Esophagus (tissue), 2 donors: Measurements from ENCODE around the gene NFYC. TPM values are rescaled to one million over a fixed set of nuclear protein-coding genes. Genes with fewer than 3 reads are reported as not detected.

Experiments used
- H3K27ac ChIP-seq, 2 donors: one replicate each; pipeline ENCODE4 v1.5.1; 2013; ENCODE audit warnings: low read depth in 2 of 2, mild to moderate bottlenecking in 2 of 2, inconsistent platforms in 1 of 2, low read length in 1 of 2, moderate library complexity in 1 of 2
- H3K27me3 ChIP-seq, 2 donors: one replicate each; pipeline ENCODE4 v1.6.1; 2013; ENCODE audit warnings: low read length in 2 of 2, control low read depth in 1 of 2, mild to moderate bottlenecking in 1 of 2; ENCODE audit not compliant: insufficient read depth in 2 of 2, control insufficient read depth in 1 of 2
- H3K36me3 ChIP-seq, 2 donors: one replicate each; pipeline ENCODE4 v1.6.1; 2013; ENCODE audit warnings: low read length in 1 of 2; ENCODE audit not compliant: control insufficient read depth in 2 of 2, insufficient read depth in 2 of 2
- H3K4me1 ChIP-seq, 2 donors: one replicate each; pipeline ENCODE4 v1.6.1; 2013; ENCODE audit warnings: low read length in 1 of 2; ENCODE audit not compliant: control insufficient read depth in 2 of 2, insufficient read depth in 2 of 2
- H3K4me3 ChIP-seq, 2 donors: one replicate each; pipeline ENCODE4 v1.5.1; 2013; ENCODE audit warnings: low read length in 2 of 2, mild to moderate bottlenecking in 2 of 2, low read depth in 1 of 2, moderate library complexity in 1 of 2
- H3K9me3 ChIP-seq, 2 donors: one replicate each; pipeline ENCODE4 v1.6.1; 2013; ENCODE audit warnings: mild to moderate bottlenecking in 2 of 2, low read depth in 1 of 2, low read length in 1 of 2, moderate library complexity in 1 of 2; ENCODE audit not compliant: control insufficient read depth in 2 of 2, insufficient read depth in 1 of 2
- WGBS, 2 donors: extraction: QIAGEN DNeasy Blood & Tissue Kit; methylation state at CpG; one replicate each; pipeline ENCODE4 v1.1.7; 2013; 5-methylcytosine and 5-hydroxymethylcytosine counted together
- polyA plus RNA-seq, 2 donors: library from polyadenylated mRNA; stranded (reverse); fragments of 200-250 nt; gene quantifications; one replicate each; pipeline ENCODE4 v1.2.3, GENCODE V29; 2013
- donor health status: healthy with polysubstance abuse.
- donor health status: Bipolar disorder and iron deficiency.

NFYC gene
- polyA plus RNA-seq, 2 donors: 24.8 to 37.2 TPM

- no peaks in the 10 kb centered on the region for H3K36me3 ChIP-seq
- peaks cover 4 to 7% of the 10 kb centered on the region in 2 donors for H3K4me1 ChIP-seq
- no peak overlapping the region for H3K27ac ChIP-seq
- no peak overlapping the region for H3K4me3 ChIP-seq
- H3K27me3 ChIP-seq: no peaks in the 10 kb centered on the region
- H3K9me3 ChIP-seq: no peaks in the 10 kb centered on the region
- 62 to 77% methylated on average over 1 of the region's 1 CpG for WGBS, 2 donors
These were observed 27.4 kb upstream of the NFYC start for GRCh38 chr1:40664167-40664537.

- WGBS, 2 donors: 45 to 66% methylated on average over 2 of the region's 2 CpGs
- Histone ChIP-seq H3K27me3 (no peaks in the 10 kb centered on the region), H3K27ac (no peak overlapping the region), H3K9me3 (no peaks in the 10 kb centered on the region), H3K36me3 (no peaks in the 10 kb centered on the region), H3K4me3 (peak overlapping the region in 1 of 2 donors; percentile 59), H3K4me1 (peaks cover 4 to 7% of the 10 kb centered on the region in 2 donors)
These were observed 26.7 kb upstream of the NFYC start for GRCh38 chr1:40664791-40665190.

DNA sequence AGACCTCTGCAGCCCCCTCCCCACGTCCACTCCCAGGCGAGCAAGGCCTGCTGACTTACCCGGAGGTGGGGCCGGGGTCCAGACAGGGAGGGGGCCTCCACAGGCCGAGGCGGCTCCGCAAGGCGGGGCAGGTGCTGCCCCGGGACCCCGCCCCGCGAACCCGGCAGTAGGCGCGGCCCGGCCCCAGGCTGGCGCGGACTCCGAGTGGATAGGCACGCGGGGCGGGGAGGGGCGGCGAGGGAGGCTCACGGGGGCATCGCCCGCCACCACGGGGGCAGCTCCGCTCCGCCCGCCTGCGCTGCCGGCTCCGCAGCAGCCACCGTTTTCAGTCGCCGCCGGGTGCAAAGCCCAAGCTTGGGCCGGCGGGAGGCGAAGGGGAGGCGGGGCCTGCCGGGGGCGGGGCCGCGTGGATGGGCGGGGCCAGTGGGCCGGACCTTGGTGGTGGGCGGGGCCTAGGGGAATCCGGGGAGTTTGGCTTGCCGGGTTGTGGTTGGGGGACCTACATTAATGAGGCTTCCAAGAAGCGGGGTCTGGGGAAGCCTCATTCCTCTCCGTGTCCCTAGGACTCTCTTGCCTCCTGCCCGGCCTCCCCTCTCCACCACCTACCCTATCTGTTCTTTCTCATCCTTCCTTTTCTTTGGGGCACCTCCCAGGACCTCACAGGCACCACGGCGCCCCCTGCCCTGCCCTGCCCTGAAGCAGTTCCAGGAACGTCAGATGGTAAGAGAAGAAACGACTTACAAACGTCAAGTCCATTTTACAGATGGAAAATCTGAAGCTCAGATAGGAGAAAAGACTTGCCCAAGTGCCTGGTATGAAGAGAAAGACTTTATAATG, 26.0 kb upstream of the NFYC start, which contains the start of gene RIMS3:
Gene RIMS3 (minus strand): TSS at position 348 of the 837 bp plus-strand sequence. CDS start 23,757 bp downstream, outside the sequence.
- no peaks in the 10 kb centered on the region for H3K27me3 ChIP-seq
- H3K4me1 ChIP-seq: peaks cover 4 to 7% of the 10 kb centered on the region in 2 donors
- no peak within 1 kb of the TSS for H3K27ac ChIP-seq
- 1 to 2% methylated on average over 47 to 59 of the region's 59 CpGs for WGBS, 2 donors
- H3K4me3 ChIP-seq: peak within 1 kb of the TSS; percentile 59 to 60
- H3K36me3 ChIP-seq: no peaks in the 10 kb centered on the region
- no peaks in the 10 kb centered on the region for H3K9me3 ChIP-seq

DNA sequence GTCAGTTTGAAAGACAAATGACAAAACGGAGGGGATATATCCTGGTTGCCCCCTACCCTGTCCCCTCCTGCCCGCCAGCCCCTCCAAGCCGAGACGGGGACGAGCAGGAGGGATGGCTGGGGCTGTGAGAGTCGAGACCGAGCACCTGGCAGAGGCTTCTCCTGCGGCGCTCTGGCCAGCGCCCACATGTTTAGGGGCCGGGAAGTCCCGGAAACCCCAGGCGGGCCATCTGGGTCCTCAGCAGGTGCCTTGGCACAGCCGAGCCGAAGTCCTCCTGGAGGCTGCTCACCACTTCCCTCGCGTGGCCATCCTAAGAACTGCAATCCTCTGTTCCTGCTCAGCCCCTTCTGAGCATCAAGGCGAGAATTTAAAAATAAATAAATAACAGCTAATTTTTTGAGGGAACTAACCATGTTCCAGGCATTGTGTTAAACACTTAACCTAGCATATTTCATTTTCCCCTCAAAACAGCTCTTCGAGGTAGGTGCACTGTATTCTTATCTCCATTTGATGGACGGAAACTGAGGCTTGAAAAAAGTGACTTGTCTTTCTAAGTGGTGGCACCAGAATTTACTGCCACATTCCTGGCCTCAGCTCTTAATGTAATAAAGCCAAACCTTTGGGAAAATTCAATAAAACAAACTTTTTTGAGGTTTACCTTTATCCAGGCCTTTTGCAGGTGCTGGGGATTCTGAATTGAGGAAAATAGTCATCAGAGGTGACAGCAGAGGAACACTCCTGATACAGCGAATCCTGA, 22.6 kb upstream of the NFYC start:
- Histone ChIP-seq H3K4me3 (no peak overlapping the region), H3K36me3 (no peaks in the 10 kb centered on the region), H3K4me1 (peaks cover 0 to 7% of the 10 kb centered on the region in 2 donors), H3K27me3 (no peaks in the 10 kb centered on the region), H3K9me3 (no peaks in the 10 kb centered on the region), H3K27ac (no peak overlapping the region)
- WGBS, 2 donors: 11 to 12% methylated on average over 21 of the region's 21 CpGs

GRCh38 chr1:40673452-40673851, 18.1 kb upstream of the NFYC start:
- Histone ChIP-seq H3K4me3 (no peak overlapping the region), H3K9me3 (no peaks in the 10 kb centered on the region), H3K27ac (no peak overlapping the region), H3K27me3 (no peaks in the 10 kb centered on the region), H3K36me3 (no peaks in the 10 kb centered on the region), H3K4me1 (no peaks in the 10 kb centered on the region)
- 80 to 87% methylated on average over 4 of the region's 4 CpGs for WGBS, 2 donors

DNA sequence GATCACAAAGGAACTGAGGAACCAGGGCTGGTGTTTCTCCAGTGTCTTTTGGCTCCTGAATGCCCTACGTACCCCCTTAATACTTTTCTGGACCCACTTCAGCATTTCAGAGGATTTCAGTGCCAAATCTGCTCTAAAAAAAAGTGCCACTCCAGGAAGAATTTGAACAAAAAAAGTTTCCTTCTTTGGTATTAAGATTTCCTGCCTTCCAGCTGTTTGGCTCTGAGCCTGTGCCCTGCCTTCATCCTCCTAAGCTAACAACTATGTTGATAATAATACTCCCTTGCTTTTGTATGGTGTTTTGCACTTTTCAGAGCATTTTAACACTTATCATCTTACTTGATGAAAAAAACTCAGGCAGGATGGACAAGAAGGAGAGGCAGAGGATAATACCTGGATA, 15.0 kb upstream of the NFYC start:
- no peaks in the 10 kb centered on the region for H3K36me3 ChIP-seq
- H3K27me3 ChIP-seq: no peaks in the 10 kb centered on the region
- no peak overlapping the region for H3K27ac ChIP-seq
- 9 to 26% methylated on average over 1 of the region's 1 CpG for WGBS, 2 donors
- H3K4me1 ChIP-seq: no peaks in the 10 kb centered on the region
- no peak overlapping the region for H3K4me3 ChIP-seq
- H3K9me3 ChIP-seq: no peaks in the 10 kb centered on the region

DNA sequence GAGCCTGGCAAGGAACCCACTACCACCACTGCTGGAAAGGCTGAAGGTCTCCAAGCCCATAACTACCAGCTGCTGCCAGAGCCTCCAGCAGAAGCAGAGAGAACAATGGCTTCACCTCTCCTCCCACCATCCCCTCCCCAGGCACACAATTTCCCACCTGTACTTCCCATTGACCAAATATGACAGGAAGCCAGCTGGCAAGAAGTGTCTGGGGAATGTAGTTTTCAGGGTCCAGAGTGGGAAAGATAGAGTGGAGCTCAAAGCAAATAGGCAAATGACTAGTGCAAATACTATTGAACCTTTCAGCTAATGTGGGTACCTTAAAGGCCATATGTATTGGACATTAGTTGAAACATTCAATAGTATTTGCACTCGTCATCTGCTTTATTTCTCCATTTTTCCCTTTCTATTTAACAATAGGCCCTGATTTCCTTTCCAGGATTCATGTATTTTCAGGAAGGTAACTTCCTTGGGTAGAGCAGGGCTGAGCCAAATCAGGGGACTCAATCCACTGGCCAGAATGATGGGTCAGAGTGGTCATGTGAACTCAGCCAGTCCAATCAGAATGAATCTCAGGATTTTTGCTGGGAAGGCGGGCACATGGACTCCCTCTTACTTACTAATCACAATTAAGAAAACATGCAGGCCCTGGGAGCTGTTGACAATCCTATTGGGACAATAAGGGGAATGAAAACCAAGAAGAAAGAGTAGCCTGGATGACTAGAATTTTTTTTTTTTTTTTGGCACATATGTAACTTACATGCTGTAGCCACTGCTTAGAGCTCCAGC, 12.1 kb upstream of the NFYC start:
- no peaks in the 10 kb centered on the region for H3K9me3 ChIP-seq
- 92 to 94% methylated on average over 2 of the region's 2 CpGs for WGBS, 2 donors
- no peak overlapping the region for H3K27ac ChIP-seq

DNA sequence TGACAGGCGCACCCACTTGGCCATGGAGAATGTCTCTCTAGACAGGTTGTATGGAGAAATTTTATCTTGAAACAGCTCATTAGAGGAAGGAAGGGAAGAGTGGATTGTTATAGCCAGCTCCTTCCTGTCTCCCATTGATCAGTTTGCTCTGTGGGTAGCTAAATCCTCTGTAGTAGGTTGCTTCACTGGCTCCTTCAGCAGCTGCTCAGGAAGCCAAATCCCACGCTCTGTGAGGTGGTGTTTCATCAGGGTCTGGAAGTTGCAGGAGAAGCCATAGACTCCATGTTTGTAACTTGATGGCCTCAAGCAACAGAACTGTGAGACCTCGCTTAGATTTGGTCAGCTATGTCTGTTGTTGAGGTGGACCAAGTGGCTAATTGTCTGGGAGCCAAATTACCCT, 6.8 kb upstream of the NFYC start:
- no peaks in the 10 kb centered on the region for H3K4me1 ChIP-seq
- H3K36me3 ChIP-seq: no peaks in the 10 kb centered on the region
- 93 to 96% methylated on average over 3 of the region's 3 CpGs for WGBS, 2 donors

More for the DNA sequence above, 12.1 kb upstream of the NFYC start:
- Histone ChIP-seq H3K27me3 (no peaks in the 10 kb centered on the region), H3K36me3 (no peaks in the 10 kb centered on the region), H3K4me1 (no peaks in the 10 kb centered on the region), H3K4me3 (no peak overlapping the region)

DNA sequence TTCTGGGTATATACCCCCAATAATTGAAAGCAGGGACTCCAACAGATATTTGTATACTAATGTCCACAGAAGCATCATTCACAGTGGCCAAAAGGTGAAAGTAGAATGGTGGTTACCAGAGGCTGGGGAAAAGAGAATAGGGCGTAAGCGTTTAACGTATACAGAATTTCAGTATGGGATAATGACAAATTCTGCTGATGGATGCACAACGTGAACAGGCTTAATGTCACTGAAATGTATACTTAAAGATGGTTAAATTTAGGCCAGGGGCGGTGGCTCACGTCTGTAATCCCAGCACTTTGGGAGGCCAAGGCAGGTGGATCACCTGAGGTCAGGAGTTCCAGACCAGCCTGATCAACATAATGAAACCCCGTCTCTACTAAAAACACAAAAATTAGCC, 4.4 kb upstream of the NFYC start:
- H3K27ac ChIP-seq: no peak overlapping the region
- H3K27me3 ChIP-seq: no peaks in the 10 kb centered on the region
- H3K36me3 ChIP-seq: no peaks in the 10 kb centered on the region
- 93 to 94% methylated on average over 7 of the region's 7 CpGs for WGBS, 2 donors
- H3K9me3 ChIP-seq: no peaks in the 10 kb centered on the region
- no peaks in the 10 kb centered on the region for H3K4me1 ChIP-seq
- no peak overlapping the region for H3K4me3 ChIP-seq

More for the DNA sequence above, 6.8 kb upstream of the NFYC start:
- Histone ChIP-seq H3K9me3 (no peaks in the 10 kb centered on the region), H3K27ac (no peak overlapping the region), H3K27me3 (no peaks in the 10 kb centered on the region), H3K4me3 (no peak overlapping the region)
